ENCODE data around the gene ULBP1.
"Not testable (repeated sequence)": the region's sequence is repeated elsewhere in the genome, so short reads cannot be mapped to it uniquely, and the experiment has no call there.

The ULBP1 gene

GRCh38 chr6:149979293-149979692 is 15.6 kb downstream of the ULBP1 start:
- DNase-seq = no peak

- DNase-seq = no peak
Observed at GRCh38 chr6:149983145-149983544, 19.4 kb downstream of the ULBP1 start.

DNA sequence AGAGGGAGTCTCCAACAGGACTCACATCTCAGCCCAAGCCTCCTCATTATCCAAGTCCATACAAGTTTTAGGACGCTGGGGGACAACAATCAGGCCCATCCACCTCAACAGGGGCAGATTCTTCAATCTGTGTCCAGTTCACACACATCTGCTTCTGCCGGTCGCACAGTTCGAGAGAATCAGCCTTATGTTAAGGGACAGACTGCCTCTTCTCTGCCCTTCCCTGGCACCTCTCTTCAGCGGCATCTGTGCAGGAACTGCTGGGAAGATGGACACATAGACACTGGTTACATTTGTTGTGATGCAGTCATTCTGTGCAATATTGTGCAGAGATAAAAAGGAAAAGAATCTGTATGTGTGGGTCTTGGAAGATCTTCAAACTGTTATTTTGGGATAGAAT is 21.0 kb downstream of the ULBP1 start:
- no peak for DNase-seq

DNA sequence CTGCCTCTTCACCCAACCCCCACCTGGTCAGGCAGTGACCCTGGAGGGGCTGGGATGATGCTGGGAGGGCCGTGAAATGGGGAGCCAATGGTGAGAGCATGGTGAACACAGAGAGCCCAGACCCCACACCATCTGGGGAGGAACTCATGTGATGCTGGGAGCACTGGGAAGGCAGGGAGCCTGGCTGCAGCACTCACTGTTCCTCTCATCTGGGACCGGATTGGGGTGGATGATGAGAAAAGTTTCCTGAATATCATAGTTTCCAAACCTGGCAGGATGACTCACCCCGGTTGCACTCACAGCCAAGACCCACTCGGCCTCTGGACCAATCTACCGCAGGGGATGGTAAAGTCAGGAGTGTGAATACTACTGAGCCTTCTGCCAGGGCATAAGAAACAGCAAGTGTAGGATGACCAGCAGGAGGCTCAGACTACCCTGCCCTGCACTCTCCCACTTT is 21.8 kb downstream of the ULBP1 start:
- no peak for DNase-seq

DNA sequence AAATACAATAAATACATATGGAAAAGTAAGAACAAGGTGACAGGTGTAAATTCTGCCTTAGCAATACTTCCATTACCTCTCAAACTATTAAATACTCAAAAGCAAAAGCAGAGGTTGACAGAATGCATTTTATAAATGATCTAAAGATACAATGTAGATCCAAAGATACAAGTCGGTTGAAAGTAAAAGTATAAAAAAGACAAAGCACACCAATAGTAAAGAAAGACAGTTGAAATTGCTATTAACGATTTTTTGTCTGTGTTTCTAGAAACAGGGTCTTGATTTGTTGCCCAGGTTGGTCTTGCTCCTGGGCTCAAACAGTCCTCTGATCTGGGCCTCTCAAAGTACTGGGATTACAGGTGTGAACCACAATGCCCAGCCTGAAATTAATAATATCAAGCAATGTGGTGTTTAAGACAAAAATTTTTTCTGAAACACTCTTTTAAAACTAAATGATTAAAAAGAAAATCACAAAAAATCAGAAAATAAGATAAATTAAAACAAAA is 23.9 kb downstream of the ULBP1 start:
- DNase-seq = no peak

DNA sequence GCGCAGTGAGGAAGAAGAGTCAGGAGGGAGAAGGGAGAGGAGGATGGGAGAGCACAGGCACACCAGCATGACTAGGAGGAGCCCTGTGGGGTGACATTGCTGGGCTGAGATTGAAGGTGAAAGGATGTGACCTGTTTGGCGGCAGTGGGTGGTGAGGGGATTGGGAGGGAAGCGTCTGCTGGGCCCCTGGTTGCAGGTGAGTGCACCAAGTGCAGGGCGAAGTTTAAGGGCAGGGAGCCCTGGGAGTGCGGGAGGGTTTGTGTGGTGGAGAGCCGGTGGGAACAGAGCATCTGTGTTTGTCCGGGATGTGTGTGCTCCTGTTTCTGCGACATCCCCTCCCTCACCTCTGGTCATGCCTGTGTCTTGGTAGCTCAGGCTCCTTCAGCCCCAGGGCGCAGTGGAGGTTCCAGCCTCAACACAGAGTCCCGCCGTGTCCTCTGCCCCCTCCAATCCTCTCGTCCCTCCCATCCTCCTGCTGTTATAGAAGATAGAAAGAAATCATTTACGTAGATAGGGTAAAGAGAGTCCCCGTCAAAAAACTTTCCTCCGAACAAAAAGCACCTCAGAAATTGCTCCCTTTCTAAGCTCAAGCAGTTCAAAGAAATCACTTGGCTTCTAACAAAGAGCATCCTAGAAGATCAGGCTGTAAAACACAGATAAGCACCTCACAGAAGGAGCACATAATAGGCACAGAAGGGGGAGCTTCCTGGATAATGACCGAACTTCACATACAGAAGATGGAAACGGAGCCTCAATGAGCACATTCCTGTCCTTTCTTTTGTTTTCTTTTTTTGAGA is 25.0 kb downstream of the ULBP1 start:
- DNase-seq = no peak

DNA sequence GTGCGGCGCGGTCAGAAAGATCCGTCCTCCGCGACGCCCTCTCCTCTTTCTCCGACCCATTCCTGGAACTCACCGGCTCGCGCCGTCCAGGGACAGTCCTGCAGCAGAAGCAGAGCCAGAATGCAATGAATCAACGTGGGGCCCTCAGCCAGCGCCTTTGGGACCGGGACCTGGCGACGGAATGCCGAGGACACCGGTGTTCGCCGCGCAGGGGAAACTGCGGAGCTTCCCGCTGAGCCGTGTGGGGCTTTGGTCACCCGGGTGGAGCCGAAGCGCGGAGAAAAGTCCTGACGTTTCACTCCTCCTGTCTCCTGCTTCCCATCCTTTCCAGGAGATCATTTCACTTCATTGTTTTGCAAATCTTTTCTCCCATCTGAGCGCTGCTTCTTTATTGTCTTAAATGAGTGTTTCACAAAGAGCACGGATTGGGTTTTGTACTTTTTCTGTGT is 26.5 kb downstream of the ULBP1 start:
- no peak for DNase-seq

DNA sequence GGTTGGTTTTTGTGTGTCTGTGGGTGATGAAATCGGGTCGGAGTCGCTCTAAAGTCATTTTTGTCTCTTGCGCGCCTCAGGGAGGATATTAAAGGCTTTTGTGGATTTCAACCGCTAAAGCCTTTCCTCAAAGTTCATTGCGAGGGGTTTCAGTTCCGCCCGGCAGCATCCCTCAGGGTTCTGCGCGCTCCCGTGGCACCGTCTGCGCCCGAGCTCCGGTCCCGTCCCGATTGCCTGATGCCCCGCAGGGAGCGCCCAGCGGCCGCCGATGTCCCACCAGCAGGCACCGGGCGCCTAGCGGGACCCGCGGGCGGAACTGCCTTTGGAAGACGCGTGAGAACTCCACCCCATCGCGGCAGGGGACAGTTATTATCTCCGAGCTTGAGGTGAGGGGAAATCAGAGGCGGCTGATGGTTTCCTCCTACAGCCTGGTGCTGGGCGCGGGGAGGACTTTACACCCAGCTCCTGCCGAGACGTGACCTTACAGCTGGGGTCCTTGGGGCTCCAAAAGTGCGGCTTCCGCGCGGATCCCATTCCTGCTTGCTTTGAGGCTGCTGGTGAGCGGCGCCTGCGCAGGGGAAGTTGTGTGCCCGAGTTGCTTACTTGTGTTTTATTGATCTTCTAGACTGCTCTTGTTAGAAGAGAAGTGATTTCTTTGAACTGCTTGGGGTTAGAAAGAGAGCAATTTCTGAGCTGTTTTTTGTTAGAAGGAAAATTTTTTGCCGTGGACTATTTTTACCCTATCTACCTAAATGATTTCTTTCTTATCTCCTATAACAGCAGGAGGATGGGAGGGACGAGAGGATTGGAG is 27.1 kb downstream of the ULBP1 start:
- DNase-seq = peak; percentile 57

- peak; percentile 74 for DNase-seq
Observed at GRCh38 chr6:149991472-149991795, 27.7 kb downstream of the ULBP1 start.

DNA sequence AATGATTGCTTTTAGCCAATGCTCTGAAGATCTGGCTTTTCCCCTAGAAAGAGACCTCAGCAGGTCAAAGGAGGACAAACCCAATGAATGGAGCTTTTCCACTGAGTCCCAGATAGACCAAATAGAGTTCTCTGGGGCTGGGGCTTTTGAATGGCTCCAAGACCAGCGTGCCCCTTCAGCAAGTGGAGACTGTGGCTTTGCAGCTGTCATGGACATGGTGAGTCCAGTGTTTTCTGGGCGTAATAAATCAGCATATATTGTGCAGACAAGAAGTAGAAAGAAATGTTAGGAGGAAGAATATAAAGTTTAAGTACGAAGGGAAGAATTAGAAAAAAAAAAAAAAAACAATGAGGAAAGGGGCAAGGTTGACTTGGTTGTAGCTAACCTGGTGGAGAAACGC is 28.1 kb downstream of the ULBP1 start:
- DNase-seq = no peak

DNA sequence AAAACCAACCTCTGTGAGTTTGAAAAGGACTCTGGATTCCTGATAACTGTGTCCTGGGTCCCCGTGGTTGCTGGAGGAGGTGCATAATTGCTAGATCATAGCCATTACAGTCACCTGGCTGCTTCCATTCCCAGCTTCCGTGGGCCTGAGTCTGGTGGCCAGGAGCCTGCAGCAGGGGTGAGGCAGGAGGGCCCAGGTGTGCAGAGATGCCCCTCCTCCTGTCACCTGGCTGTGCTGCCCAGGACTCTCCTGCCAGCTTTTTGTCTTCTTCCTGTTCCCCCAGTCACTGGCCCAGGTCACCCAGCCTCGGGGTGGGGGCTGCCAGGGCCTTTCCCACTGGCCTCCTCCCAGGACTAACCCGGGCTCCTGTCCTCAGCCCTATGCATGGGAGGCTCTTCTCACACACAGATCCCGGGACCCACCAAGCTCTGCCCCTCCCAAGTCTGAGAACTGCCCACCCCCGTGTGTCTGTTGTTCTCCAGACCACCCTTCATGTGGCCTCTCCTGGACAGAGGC is 31.6 kb downstream of the ULBP1 start:
- peak; percentile 56 for DNase-seq

DNA sequence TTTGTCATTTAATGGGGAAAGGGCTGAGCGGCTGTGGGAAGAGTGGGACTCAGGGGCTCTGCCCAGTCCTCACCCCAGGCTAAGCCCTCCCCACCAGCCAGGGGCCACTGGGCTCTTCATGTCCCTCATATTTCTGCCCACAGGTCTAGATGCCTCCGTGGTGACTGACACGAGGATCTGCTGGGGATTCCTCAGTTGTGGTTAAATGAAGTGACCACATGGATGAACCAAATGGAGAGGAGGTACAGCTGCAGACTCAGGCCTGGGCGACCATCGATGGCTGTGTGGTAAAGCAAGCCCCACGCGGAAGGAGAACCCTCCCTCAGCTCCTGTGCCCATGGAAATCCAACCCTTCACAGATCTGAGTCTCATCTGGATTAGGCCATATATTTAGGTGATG is 32.2 kb downstream of the ULBP1 start:
- no peak for DNase-seq

- no peak for DNase-seq
Observed at GRCh38 chr6:149999636-150000035, 35.9 kb downstream of the ULBP1 start.

GRCh38 chr6:150001295-150002008 is 37.7 kb downstream of the ULBP1 start:
- no peak for DNase-seq

- no peak for DNase-seq
Observed at GRCh38 chr6:150002710-150003109, 39.0 kb downstream of the ULBP1 start.

GRCh38 chr6:150003599-150003998 is 39.9 kb downstream of the ULBP1 start:
- DNase-seq = not testable (repeated sequence)

- peak; percentile 63 for DNase-seq
Observed at GRCh38 chr6:150004101-150004782, 40.5 kb downstream of the ULBP1 start.

- peak; percentile 89 for DNase-seq
Observed at GRCh38 chr6:150004783-150005717, 41.3 kb downstream of the ULBP1 start.

GRCh38 chr6:150005761-150006651 is 42.3 kb downstream of the ULBP1 start:
- DNase-seq = no peak

GRCh38 chr6:150006961-150007464 is 43.3 kb downstream of the ULBP1 start:
- peak; percentile 64 for DNase-seq

All from RPMI8226 (cell line).